Epithelial cell of proximal tubule (primary cell): Measurements from ENCODE around the gene SPX. TPM values are rescaled to one million over a fixed set of nuclear protein-coding genes. Genes with fewer than 3 reads are reported as not detected.

Source experiments
- DNase-seq: peaks from one replicate; pipeline ENCODE4 v3.0.0-alpha.2; 2011; ENCODE audit warnings: low read depth
- H3K4me3 ChIP-seq: 2 replicates; pipeline ENCODE4 v1.5.1; 2011; ENCODE audit warnings: low read depth, mild to moderate bottlenecking, low read length
- total RNA-seq: library from RNA; depleted of rRNA; stranded (reverse); fragments of >200 nt; gene quantifications from 2 replicates; pipeline ENCODE4 v1.2.3, GENCODE V29; 2015
- TF ChIP-seq, protein P1 (sequence below): conservative IDR thresholded peaks from 2 replicates; pipeline ENCODE4 v1.5.1; 2012; ENCODE audit warnings: low read depth, mild to moderate bottlenecking, low read length

Gene SPX
- total RNA-seq, 1 donor from 2014 or later: 2.1 TPM

DNA sequence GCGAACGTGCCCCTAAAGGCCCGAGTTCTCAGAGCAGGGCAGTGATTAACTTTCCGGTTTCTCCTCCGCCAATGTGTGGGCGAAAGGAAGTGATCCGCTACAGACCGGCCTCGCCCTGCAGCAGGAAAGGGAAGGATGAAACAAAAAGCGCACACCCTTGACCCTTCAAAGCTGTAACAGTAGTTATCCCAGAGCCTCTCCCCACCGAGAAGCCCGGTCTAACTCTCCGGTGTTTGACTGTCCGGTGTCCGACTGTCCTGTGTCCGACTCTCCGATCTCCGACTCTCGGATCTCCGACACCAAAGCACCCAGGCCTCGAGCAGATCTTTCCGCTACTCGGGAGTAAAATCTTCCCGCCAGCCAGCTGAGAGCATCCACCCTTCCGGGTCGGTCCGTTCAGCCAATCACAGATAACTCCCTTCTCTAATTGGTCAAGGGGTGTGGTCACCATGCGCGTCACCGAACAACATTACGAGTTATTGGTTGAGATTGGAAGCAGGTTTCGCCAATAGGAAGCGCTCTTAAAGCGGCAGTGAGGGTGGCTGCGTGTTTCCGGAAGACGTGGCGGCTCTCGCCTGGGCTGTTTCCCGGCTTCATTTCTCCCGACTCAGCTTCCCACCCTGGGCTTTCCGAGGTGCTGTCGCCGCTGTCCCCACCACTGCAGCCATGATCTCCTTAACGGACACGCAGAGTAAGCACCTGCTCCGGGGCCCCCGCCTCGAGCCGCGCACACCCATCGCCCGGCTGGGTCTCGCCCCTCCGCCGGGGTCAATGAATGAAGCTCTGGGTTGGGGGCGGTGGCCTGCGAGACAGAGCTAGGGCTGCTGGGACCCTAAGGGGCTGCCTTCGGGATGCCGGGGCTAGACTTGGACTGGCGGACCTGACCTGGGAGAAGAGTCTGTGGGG is 24.6 kb upstream of the SPX start, which contains the start of the genes GOLT1B and RECQL:
Gene GOLT1B (plus strand): TSS at position 532 of the 906 bp plus-strand sequence. CDS start 135 bp downstream, at position 667.
Gene RECQL (minus strand): TSS at position 378 of the 906 bp plus-strand sequence. CDS start 2,065 bp downstream, outside the sequence.
- TF ChIP-seq, protein P1, sequence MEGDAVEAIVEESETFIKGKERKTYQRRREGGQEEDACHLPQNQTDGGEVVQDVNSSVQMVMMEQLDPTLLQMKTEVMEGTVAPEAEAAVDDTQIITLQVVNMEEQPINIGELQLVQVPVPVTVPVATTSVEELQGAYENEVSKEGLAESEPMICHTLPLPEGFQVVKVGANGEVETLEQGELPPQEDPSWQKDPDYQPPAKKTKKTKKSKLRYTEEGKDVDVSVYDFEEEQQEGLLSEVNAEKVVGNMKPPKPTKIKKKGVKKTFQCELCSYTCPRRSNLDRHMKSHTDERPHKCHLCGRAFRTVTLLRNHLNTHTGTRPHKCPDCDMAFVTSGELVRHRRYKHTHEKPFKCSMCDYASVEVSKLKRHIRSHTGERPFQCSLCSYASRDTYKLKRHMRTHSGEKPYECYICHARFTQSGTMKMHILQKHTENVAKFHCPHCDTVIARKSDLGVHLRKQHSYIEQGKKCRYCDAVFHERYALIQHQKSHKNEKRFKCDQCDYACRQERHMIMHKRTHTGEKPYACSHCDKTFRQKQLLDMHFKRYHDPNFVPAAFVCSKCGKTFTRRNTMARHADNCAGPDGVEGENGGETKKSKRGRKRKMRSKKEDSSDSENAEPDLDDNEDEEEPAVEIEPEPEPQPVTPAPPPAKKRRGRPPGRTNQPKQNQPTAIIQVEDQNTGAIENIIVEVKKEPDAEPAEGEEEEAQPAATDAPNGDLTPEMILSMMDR: no peak
- peak within 1 kb of the TSS; percentile 98 for H3K4me3 ChIP-seq
- DNase-seq: peak; percentile 91

- no peak for DNase-seq
- H3K4me3 ChIP-seq: peak overlapping the region; percentile 98
- TF ChIP-seq, protein P1: no peak
These were observed 24.0 kb upstream of the SPX start for GRCh38 chr12:21502164-21502496.

GRCh38 chr12:21502872-21503271 is 23.2 kb upstream of the SPX start:
- H3K4me3 ChIP-seq: peak overlapping the region; percentile 98
- TF ChIP-seq, protein P1: no peak
- DNase-seq: no peak

DNA sequence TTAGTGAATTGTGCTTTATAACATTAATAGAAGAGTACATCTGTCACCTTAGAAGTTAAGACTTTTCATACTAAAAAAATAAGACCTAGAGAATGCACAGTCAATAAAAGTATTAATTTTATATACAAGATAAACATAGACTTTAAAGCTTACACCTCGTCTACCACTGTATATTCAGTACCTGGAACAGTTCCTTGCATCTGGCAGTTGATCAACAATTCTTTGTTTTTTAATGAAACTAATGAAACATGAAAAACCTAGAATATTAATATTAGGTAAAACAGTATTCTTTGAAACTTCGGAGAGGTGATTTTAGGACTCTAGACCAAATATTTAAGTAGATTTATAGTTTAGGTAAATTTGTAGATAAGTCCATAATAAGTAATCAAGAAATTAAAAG is 20.2 kb upstream of the SPX start:
- H3K4me3 ChIP-seq: no peak overlapping the region
- TF ChIP-seq, protein P1: no peak
- no peak for DNase-seq

DNA sequence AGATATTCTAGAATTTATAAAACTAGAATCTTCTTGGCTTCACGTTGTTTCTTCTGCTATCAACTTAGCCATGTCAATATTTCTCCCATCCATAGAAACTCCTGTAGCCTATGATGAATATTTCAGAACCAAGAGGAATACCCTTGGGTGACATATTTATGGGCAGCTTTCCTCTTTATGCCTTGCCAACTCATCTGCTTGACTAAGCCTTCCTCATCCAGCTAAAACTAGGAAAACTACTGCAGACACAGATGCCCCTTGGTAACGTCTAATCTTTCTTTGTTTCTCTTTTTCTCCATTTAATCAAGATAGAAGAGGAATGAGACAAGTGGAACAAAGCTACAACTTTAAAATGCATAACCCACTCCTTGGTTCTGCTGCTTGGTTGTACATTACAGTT is 18.2 kb upstream of the SPX start:
- DNase-seq: no peak
- H3K4me3 ChIP-seq: no peak overlapping the region
- TF ChIP-seq, protein P1: no peak

- TF ChIP-seq, protein P1: no peak
- no peak overlapping the region for H3K4me3 ChIP-seq
- DNase-seq: no peak
These were observed 16.3 kb upstream of the SPX start for GRCh38 chr12:21509768-21510167.
